ENCODE results near the gene TIMELESS.
"Not testable (repeated sequence)": the region's sequence is repeated elsewhere in the genome, so short reads cannot be mapped to it uniquely, and the experiment has no call there.

Gene TIMELESS

DNA sequence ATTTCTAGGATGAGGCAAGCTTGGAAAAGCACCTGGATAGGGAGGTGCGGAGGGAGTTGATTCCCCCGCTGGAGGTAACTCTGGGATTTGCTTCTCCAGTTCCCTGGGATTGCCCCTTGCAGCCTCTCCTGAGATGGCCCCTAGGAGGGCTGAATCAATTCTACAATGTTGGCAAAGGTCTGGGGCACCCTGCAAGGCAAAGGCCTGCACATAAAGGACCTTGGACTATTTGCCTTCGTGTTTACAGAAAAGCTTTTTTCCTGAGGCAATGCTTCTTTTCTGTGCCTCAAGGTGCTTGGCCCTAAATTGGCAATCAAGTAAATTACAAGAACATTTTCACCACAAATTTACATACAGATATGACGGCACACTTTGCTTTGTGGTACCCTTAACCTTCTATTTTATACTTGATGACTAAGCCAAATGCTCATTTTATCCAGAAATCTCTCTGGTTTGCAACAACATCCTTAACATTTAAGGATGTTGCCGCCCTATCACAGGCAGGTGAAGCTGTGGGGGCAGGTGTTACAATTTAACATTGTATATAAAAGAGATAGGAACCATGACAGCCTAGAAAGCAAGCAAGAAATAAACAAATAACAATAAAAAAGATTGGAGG lies 40.3 kb downstream of the TIMELESS start:
- DNase-seq (ENCODE audit: low read depth), result no peak

- not testable (repeated sequence) for DNase-seq (ENCODE audit: low read depth)
Measured at GRCh38 chr12:56404227-56404626, 45.0 kb downstream of the TIMELESS start.

- not testable (repeated sequence) for DNase-seq (ENCODE audit: low read depth)
Measured at GRCh38 chr12:56401612-56402011, 47.6 kb downstream of the TIMELESS start.

DNA sequence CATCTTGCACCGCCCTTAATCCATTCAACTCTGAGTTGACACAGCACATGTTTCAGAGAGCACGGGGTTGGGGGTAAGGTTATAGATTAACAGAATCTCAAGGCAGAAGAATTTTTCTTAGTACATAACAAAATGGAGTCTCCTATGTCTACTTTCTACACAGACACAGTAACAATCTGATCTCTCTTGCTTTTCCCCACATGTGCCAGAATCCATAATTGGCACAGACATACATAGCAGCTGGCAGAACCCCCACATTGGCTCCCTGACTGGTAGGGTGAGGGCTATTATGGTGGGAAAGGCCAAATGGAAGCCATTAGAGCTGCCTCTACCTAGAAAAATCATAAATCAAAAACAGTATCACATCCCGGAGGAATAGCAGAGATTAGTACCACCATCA lies 48.1 kb downstream of the TIMELESS start:
- not testable (repeated sequence) for DNase-seq (ENCODE audit: low read depth)

GRCh38 chr12:56399466-56399865 lies 49.8 kb downstream of the TIMELESS start:
- DNase-seq (ENCODE audit: low read depth), result not testable (repeated sequence)

DNA sequence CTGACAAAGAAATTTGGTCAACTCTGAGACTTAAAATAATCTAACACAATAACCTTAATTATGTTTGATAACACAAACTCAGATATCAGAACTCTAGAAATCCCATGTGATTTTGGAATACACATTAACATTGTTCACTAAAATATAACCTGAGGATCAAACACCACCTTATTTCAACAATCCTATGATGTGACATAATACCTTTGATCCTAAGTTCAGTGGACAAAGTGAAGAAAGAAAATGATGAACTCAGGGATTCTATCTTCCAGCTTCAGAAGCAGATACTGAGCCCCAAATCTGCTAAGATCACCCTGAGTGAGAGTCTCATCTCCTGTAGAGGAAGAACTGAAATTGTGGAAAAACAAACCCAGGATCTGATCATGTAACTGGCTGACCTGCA lies 50.9 kb downstream of the TIMELESS start:
- DNase-seq (ENCODE audit: low read depth), result no peak

DNA sequence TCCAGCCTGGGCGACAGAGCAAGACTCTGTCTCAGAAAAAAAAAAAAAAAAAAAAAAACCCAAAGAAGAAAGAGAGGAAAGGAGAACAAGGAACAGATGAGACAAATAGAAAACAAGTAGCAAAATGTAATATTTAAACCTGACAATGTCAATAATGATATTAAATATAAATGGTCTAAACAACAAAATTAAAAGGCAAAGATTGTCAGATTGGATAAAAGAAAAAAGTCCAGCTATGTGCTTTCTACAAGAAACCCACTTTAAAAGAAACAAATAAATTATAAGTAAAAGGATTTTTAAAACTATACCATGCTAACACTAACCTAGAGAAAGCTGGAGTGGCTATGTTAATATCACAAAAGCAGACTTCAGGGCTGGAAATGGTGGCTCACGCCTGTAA lies 56.9 kb downstream of the TIMELESS start:
- DNase-seq (ENCODE audit: low read depth), result no peak

DNA sequence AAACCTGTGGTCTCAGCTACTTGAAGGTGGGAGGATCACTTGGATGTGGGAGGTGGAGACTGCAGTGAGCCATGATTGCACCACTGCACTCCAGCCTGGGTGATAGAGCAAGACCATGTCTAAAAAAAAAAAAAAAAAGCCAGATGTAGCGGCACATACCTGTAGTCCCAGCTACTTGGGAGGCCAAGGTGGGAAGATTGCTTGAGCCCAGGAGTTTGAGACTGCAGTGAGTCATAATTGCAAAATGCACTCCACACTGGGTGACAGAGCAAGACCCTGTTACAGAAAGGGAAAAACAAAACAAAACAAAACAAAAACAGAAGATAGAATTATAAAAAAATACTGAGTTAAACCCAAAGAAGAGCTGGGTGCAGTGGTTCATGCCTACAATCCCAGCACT lies 57.5 kb downstream of the TIMELESS start:
- DNase-seq (ENCODE audit: low read depth), result no peak

DNA sequence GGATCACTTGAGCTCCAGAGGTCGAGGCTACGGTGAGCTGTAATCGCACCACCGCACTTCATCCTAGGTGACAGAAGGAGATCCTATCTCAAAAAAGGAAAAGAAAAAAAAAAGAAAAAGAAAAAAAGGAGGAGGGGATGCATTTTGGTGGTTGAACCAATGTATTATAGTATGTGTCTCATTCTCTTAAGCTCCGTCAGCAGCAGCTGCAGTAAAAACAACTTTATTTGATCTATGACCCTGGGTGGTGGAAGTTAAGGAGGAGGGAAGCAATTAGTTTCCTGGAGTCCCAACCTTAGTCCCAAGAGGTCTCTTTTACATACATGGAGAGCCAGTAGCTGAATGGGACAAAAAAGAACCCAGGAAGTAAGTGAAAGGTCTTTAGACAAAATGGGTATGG lies 59.8 kb downstream of the TIMELESS start:
- no peak for DNase-seq (ENCODE audit: low read depth)

- DNase-seq (ENCODE audit: low read depth), result peak; percentile 31
Measured at GRCh38 chr12:56387152-56387736, 62.0 kb downstream of the TIMELESS start.

DNA sequence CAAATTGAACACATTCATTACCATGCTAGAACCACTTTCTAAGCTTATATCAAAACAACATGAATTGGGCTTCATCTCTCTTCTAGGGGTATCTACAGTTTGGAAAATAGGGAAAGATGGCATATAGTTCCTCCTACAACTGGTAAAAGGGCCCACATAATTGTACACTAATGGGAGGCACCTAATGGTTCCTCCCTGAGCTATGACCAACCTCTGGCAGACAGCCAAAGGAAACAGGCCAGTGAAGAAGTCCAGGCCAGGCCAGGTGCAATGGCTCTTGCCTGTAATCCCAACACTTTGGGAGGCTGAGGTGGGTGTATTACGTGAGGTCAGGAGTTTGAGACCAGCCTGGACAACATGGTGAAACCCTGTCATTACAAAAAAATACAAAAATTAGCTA lies 63.4 kb downstream of the TIMELESS start:
- DNase-seq (ENCODE audit: low read depth), result no peak

- no peak for DNase-seq (ENCODE audit: low read depth)
Measured at GRCh38 chr12:56382611-56383010, 66.6 kb downstream of the TIMELESS start.

DNA sequence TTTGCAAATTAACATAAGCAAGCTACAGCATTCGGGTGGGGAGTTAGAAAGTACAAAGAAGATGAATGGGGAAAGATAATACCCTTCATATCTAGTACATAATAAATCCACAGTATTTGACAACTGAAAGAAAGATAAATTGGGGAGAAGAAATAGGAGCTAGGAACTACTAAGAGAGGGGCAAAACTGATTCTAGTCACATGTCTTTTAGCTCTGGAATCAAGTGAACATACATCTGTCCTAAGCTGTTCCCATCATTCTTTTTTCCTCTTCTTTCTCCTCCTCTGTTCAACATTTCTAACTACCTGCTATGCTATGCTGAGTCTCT lies 71.3 kb downstream of the TIMELESS start:
- DNase-seq (ENCODE audit: low read depth), result no peak

DNA sequence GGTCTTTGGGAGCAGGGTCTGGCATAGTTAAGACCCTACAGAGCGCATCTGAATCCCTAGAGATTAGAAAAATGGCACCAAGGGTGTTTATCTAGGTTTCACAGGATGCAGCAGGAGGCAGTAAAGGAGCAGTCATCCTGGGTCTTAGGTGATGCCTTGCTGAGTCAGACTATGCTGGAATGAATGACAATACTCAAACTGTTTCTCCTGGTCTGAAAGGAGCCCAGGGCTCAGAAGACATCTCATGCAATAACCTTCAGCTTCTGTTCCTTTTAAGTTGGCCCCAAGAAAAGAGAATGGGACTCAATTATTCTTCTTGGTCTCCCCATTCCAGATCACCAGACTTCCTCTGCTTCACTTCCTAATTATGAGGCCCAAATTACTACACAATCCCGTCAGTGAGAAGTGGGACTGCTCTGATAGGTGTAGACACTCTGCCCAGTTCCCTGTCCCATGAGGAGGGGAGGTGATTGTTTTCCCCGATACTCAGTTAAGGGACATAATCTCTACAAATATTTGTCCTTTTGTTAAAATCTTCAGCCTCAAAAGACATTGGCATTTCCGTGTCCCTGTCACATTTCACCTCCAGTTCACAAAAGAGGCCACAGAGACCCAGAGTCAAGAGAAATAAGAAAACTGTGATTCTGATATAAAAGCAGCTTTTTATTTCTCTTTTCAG lies 71.8 kb downstream of the TIMELESS start:
- no peak for DNase-seq (ENCODE audit: low read depth)

DNA sequence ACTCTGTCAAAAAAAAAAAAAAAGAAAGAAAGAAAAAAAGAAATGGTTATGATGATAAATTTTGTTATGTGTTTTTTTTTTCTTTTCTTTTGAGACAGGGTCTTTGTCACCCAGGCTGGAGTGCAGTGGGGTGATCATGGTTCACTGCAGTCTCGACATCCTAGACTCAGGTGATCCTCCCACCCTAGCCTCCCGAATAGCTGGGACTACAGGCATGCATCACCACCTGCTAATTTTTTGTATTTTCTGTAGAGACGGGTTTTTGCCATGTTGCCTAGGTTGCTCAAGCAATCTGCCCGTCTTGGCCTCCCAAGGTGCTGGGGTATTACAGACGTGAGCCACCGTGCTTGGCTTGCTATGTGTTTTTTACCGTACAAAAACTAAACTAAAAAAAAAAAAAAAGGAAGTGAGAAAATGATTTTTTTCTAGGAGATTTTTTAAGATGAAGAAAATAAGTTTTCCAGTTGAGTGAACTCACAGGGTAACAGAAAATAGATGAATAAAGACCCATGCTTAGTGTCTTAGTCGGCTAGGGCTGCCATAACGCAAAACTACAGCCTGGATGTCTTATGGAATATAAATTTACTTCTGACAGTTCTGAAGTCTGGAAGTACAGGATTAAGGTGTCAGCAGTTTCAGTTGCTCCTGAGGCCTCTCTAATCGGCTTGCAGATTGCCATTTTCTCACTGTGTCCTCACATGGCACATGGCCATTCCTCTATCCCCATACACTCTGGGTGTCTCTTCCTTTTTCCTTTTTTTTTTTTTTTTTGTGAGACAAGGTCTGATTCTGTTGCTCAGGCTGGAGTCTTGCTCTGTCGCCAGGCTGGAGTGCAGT lies 73.4 kb downstream of the TIMELESS start:
- DNase-seq (ENCODE audit: low read depth), result no peak

DNA sequence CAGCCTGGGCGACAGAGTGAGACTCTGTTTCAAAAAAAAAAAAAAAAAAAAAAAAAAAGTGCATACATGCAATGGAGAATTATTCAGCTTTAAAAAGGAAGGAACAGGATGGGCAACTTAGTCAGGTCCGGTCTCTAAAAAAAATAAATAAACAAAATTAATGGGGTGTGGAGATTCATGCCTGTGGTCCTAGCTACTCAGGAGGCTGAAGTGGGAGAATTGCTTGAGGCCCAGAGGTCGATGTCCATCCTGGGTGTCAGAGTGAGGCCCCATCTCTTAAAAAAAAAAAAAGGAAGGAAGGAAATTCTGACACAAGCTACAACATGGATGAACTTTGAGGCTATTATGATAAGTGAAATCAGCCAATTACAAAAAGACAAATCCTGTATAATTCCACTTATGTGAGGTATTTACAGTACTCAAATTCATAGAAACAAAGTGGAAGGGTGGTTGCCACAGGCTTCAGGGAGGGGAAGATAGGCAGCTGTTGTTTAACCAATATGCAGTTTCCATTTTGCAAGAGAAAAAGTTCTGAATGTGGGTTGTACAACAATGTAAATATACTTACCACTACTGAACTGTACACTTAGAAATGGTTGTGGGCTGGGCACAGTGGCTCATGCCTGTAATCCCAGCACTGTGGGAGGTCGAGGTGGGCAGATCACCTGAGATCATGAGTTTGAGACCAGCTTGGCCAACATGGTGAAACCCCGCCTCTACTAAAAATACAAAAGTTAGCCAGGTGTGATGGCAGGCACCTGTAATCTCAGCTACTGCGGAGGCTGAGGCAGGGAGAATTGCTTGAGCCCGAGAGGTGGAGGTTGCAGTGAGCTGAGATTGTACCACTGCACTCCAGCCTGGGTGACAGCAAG lies 74.3 kb downstream of the TIMELESS start:
- DNase-seq (ENCODE audit: low read depth), result no peak

DNA sequence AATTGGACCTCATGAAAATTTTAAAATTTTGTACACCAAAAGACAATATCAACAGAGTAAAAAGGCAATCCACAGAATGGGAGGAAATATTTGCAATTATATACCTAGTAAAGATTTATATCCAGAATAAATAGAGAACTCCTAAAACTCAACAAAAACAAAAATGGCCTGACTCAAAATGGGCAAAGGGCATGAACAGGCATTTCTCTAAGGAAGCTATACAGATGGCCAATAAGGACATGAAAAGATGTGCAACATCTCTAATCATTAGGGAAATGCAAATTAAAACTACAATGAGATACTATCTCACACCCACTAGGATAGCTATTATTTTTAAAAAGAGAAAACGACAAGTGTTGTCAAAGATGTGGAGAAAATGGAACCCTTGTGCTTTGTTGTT lies 75.7 kb downstream of the TIMELESS start:
- DNase-seq (ENCODE audit: low read depth), result no peak

- DNase-seq (ENCODE audit: low read depth), result no peak
Measured at GRCh38 chr12:56366948-56367347, 82.3 kb downstream of the TIMELESS start.

All from fibroblast of gingiva (primary cell).